Osteoblast (primary cell): ENCODE data around the gene SLC1A7. TPM values are rescaled to one million over a fixed set of nuclear protein-coding genes. Genes with fewer than 3 reads are reported as not detected.

ENCODE experiments used
- DNase-seq: peaks from one replicate; pipeline ENCODE4 v3.0.0; 2011; ENCODE audit warnings: low spot score, mixed read lengths; ENCODE audit not compliant: insufficient read length; ENCODE audit errors: missing footprints
- H2AFZ ChIP-seq: 2 replicates; pipeline ENCODE4 v1.6.0; 2011; ENCODE audit warnings: mild to moderate bottlenecking, low read length
- H3K27ac ChIP-seq: 2 replicates; pipeline ENCODE4 v1.5.1; 2011; ENCODE audit warnings: mild to moderate bottlenecking, low read depth, low read length, moderate library complexity
- H3K27me3 ChIP-seq: 2 replicates; pipeline ENCODE4 v1.6.0; 2012; ENCODE audit warnings: mild to moderate bottlenecking, control low read depth, inconsistent platforms, low read length, moderate library complexity; ENCODE audit not compliant: insufficient read depth
- H3K36me3 ChIP-seq: 2 replicates; pipeline ENCODE4 v1.5.1; 2011; ENCODE audit warnings: mild to moderate bottlenecking, low read length, control low read depth, moderate library complexity; ENCODE audit not compliant: insufficient read depth
- H3K4me1 ChIP-seq: 2 replicates; pipeline ENCODE4 v1.5.1; 2011; ENCODE audit warnings: mild to moderate bottlenecking, low read length, control low read depth, moderate library complexity; ENCODE audit not compliant: insufficient read depth
- H3K4me2 ChIP-seq: 2 replicates; pipeline ENCODE4 v1.6.0; 2011; ENCODE audit warnings: mild to moderate bottlenecking, low read length; ENCODE audit not compliant: insufficient read depth
- H3K4me3 ChIP-seq: fragments of 200-600 bp; sonication (generic); 3 replicates; pipeline ENCODE4 v1.5.1; 2012; ENCODE audit warnings: mild to moderate bottlenecking, low read length, inconsistent platforms; ENCODE audit not compliant: insufficient read depth
- H3K79me2 ChIP-seq: 2 replicates; pipeline ENCODE4 v1.6.0; 2012; ENCODE audit warnings: mild to moderate bottlenecking, low read length, control low read depth, inconsistent platforms; ENCODE audit not compliant: insufficient read depth
- H3K9me3 ChIP-seq: 2 replicates; pipeline ENCODE4 v1.5.1; 2011; ENCODE audit warnings: low read depth, low read length, control low read depth
- H4K20me1 ChIP-seq: 2 replicates; pipeline ENCODE4 v1.6.0; 2012; ENCODE audit warnings: mild to moderate bottlenecking, low read length, control low read depth; ENCODE audit not compliant: insufficient read depth
- total RNA-seq: library from RNA; depleted of rRNA; stranded (reverse); fragments of >200 nt; gene quantifications from 2 replicates; pipeline ENCODE4 v1.2.3, GENCODE V29; 2012
- TF ChIP-seq, protein P1 (sequence below): IDR thresholded peaks from 2 replicates; pipeline ENCODE4 v1.5.1; 2011; ENCODE audit warnings: mild to moderate bottlenecking, low read depth, low read length, moderate library complexity; ENCODE audit errors: extremely low read depth

SLC1A7 gene
- total RNA-seq, 1 donor = 0.36 TPM

GRCh38 chr1:53070621-53071020, 71.8 kb downstream of the SLC1A7 start:
- H3K27me3 ChIP-seq = no peaks in the 10 kb centered on the region
- H2AFZ ChIP-seq = no peak overlapping the region
- peak; percentile 44 for DNase-seq
- no peak overlapping the region for H3K27ac ChIP-seq
- no peaks in the 10 kb centered on the region for H3K4me1 ChIP-seq
- H3K4me2 ChIP-seq = no peak overlapping the region
- TF ChIP-seq, protein P1, sequence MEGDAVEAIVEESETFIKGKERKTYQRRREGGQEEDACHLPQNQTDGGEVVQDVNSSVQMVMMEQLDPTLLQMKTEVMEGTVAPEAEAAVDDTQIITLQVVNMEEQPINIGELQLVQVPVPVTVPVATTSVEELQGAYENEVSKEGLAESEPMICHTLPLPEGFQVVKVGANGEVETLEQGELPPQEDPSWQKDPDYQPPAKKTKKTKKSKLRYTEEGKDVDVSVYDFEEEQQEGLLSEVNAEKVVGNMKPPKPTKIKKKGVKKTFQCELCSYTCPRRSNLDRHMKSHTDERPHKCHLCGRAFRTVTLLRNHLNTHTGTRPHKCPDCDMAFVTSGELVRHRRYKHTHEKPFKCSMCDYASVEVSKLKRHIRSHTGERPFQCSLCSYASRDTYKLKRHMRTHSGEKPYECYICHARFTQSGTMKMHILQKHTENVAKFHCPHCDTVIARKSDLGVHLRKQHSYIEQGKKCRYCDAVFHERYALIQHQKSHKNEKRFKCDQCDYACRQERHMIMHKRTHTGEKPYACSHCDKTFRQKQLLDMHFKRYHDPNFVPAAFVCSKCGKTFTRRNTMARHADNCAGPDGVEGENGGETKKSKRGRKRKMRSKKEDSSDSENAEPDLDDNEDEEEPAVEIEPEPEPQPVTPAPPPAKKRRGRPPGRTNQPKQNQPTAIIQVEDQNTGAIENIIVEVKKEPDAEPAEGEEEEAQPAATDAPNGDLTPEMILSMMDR = no peak
- no peaks in the 10 kb centered on the region for H3K36me3 ChIP-seq
- no peak overlapping the region for H3K4me3 ChIP-seq
- H3K9me3 ChIP-seq = no peaks in the 10 kb centered on the region
- no peaks in the 10 kb centered on the region for H4K20me1 ChIP-seq
- H3K79me2 ChIP-seq = no peaks in the 10 kb centered on the region

- no peaks in the 10 kb centered on the region for H3K27me3 ChIP-seq
- H4K20me1 ChIP-seq = no peaks in the 10 kb centered on the region
- H3K4me3 ChIP-seq = no peak overlapping the region
- no peak overlapping the region for H3K4me2 ChIP-seq
- no peaks in the 10 kb centered on the region for H3K36me3 ChIP-seq
- H2AFZ ChIP-seq = no peak overlapping the region
- no peaks in the 10 kb centered on the region for H3K9me3 ChIP-seq
- TF ChIP-seq, protein P1 = no peak
- H3K79me2 ChIP-seq = no peaks in the 10 kb centered on the region
- H3K4me1 ChIP-seq = no peaks in the 10 kb centered on the region
- DNase-seq = peak; percentile 76
- no peak overlapping the region for H3K27ac ChIP-seq
Observed at GRCh38 chr1:53069663-53070327, 72.6 kb downstream of the SLC1A7 start.

GRCh38 chr1:53069265-53069662, 73.2 kb downstream of the SLC1A7 start:
- Histone ChIP-seq H3K4me2 (no peak overlapping the region), H3K27me3 (peaks cover under 1% of the 10 kb centered on the region), H3K9me3 (no peaks in the 10 kb centered on the region), H3K36me3 (no peaks in the 10 kb centered on the region), H2AFZ (no peak overlapping the region), H3K79me2 (no peaks in the 10 kb centered on the region), H3K27ac (no peak overlapping the region), H4K20me1 (no peaks in the 10 kb centered on the region), H3K4me3 (no peak overlapping the region), H3K4me1 (no peaks in the 10 kb centered on the region)
- DNase-seq = no peak
- TF ChIP-seq, protein P1 = no peak

DNA sequence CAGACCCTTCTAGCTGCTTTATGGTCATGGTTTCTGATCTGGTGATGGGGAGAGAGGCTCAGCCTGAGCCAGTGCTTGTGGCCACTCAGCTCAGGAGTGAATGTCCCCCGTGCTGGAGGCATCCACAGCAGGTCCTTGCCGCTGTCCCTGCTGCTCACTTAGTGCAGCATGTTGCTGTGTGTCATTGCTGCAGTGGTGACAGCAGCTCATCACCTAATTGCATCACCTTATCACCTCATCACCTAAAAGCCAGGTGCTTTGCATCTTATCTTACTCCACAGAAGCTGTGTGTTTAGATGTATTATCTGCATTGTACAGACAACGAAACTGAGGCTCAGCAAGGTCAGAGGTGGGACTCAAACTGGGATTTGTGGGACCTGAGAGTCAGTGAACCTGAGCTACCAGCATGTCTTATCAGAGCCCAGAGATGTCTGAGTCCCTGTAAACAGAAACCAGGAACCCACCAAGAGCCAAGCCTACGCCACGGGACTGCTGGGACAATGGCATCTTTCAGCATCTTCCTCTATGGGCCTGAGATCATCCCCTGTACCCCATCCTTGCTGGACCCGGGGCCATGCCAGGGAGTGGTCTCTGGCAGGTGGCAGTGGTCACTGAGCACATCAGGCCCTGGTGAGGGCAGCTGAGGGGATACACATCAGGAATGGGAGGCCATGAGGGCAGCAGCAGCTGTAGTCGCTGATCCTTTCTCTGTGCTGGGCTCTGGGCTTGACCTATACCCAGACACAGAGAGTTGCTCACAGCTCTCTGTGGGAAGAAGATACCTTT, 73.9 kb downstream of the SLC1A7 start:
- H3K9me3 ChIP-seq = no peaks in the 10 kb centered on the region
- no peaks in the 10 kb centered on the region for H3K36me3 ChIP-seq
- TF ChIP-seq, protein P1 = no peak
- no peaks in the 10 kb centered on the region for H3K79me2 ChIP-seq
- H3K4me1 ChIP-seq = no peaks in the 10 kb centered on the region
- no peak overlapping the region for H3K4me2 ChIP-seq
- DNase-seq = peak; percentile 73
- H3K27me3 ChIP-seq = peaks cover 8% of the 10 kb centered on the region
- no peak overlapping the region for H3K27ac ChIP-seq
- H2AFZ ChIP-seq = no peak overlapping the region
- H3K4me3 ChIP-seq = no peak overlapping the region
- no peaks in the 10 kb centered on the region for H4K20me1 ChIP-seq
